GM12878 (cell line): ENCODE results near the gene GPC3. TPM values are rescaled to one million over a fixed set of nuclear protein-coding genes. Genes with fewer than 3 reads are reported as not detected.

Experiments
- ATAC-seq: fragments of 200-7000 bp; cut with Tn5 transposase; 3 replicates; pipeline ENCODE4 v1.9.1; 2020; ENCODE audit warnings: mild to moderate bottlenecking, moderate library complexity
- BruUV-seq: library from RNA; stranded (reverse); fragments of 400-500 nt; replicated peaks from 2 replicates; lab custom pipeline; 2021; lab: Mats Ljungman, UMichigan
- CTCF ChIA-PET: fragments of 300-600 bp; sonication (Branson Sonifier 250); formaldehyde crosslinking; extraction: SDS; loops from one replicate; lab custom pipeline; 2021; ENCODE audit warnings: inconsistent platforms; lab: Yijun Ruan, JAX
- POLR2A ChIA-PET: fragments of 350-600 bp; formaldehyde crosslinking; extraction: SDS; loops from one replicate; lab custom pipeline; 2021; ENCODE audit warnings: inconsistent platforms; lab: Charles Lee
- RAD21 ChIA-PET: fragments of 300-600 bp; sonication (Branson Sonifier 250); formaldehyde crosslinking; loops from one replicate; lab custom pipeline; 2023; ENCODE audit warnings: antibody characterized with exemption; ENCODE audit not compliant: unreplicated experiment; lab: Charles Lee
- SMC1A ChIA-PET: fragments of 300-600 bp; sonication (Branson Sonifier 250); formaldehyde crosslinking; loops from one replicate; lab custom pipeline; 2023; ENCODE audit not compliant: unreplicated experiment, uncharacterized antibody; lab: Charles Lee
- DNase-seq: peaks from one replicate; pipeline ENCODE4 v3.0.0-alpha.2; 2011; ENCODE audit warnings: low read depth, low spot score
- FAIRE-seq: peaks from 3 replicates; lab custom pipeline; 2011; peaks lifted over from hg19 to GRCh38; lab: Jason Lieb, UNC
- H2AFZ ChIP-seq: 2 replicates; pipeline ENCODE4 v1.6.0; 2011; ENCODE audit warnings: low read depth, low read length, control low read depth; ENCODE audit not compliant: control insufficient read depth
- H3K27ac ChIP-seq: 2 replicates; pipeline ENCODE4 v1.5.1; 2011; ENCODE audit warnings: control low read depth; ENCODE audit not compliant: control insufficient read depth, insufficient read depth
- H3K27me3 ChIP-seq, 2 experiments: replicated peaks in 1 of 2; 2 replicates each; pipeline versions ENCODE4 v1.6.0 to v1.6.1; 2011; ENCODE audit warnings: low read length in 1 of 2; ENCODE audit not compliant: control insufficient read depth in 2 of 2, insufficient read depth in 2 of 2
- H3K36me3 ChIP-seq, 2 experiments: 2 replicates each; pipeline ENCODE4 v1.5.1; 2011; ENCODE audit warnings: low read length in 1 of 2; ENCODE audit not compliant: control insufficient read depth in 2 of 2, insufficient read depth in 2 of 2
- H3K4me1 ChIP-seq: 2 replicates; pipeline ENCODE4 v1.6.1; 2011; ENCODE audit warnings: mild to moderate bottlenecking, low read length, moderate library complexity, mixed read lengths; ENCODE audit not compliant: control insufficient read depth, insufficient read depth
- H3K4me2 ChIP-seq: 2 replicates; pipeline ENCODE4 v1.6.0; 2011; ENCODE audit warnings: control low read depth; ENCODE audit not compliant: control insufficient read depth, insufficient read depth
- H3K4me3 ChIP-seq: fragments of 200-600 bp; sonication (generic); 2 replicates; pipeline ENCODE4 v1.5.1; 2016
- H3K79me2 ChIP-seq: 2 replicates; pipeline ENCODE4 v1.6.0; 2011; ENCODE audit warnings: low read length; ENCODE audit not compliant: control insufficient read depth, insufficient read depth
- H3K9ac ChIP-seq: 2 replicates; pipeline ENCODE4 v1.8.0; 2011; ENCODE audit warnings: low read length, control low read depth, mixed read lengths; ENCODE audit not compliant: control insufficient read depth, insufficient read depth
- H3K9me3 ChIP-seq: replicated peaks from 3 replicates; pipeline ENCODE4 v1.5.1; 2011; ENCODE audit warnings: mild to moderate bottlenecking, low read length; ENCODE audit not compliant: control insufficient read depth, insufficient read depth
- H4K20me1 ChIP-seq: 2 replicates; pipeline ENCODE4 v1.6.0; 2011; ENCODE audit not compliant: control insufficient read depth, insufficient read depth
- CHD4 ChIP-seq: fragments of 200-600 bp; sonication (generic); IDR thresholded peaks from 2 replicates; pipeline ENCODE4 v1.6.1; 2016; ENCODE audit warnings: mild to moderate bottlenecking
- ESRRA ChIP-seq: IDR thresholded peaks from 2 replicates; pipeline ENCODE4 v1.6.1; 2012; ENCODE audit warnings: mild to moderate bottlenecking, low read length, improper control_type of control experiment
- FOXK2 ChIP-seq: fragments of 450-650 bp; IDR thresholded peaks from 2 replicates; pipeline ENCODE4 v1.6.1; 2017; ENCODE audit warnings: mild to moderate bottlenecking, moderate library complexity
- HCFC1 ChIP-seq: fragments of 150-350 bp; IDR thresholded peaks from 2 replicates; pipeline ENCODE4 v1.6.1; 2014; ENCODE audit warnings: low read length
- IRF4 ChIP-seq: IDR thresholded peaks from 2 replicates; pipeline ENCODE4 v1.6.1; 2011; ENCODE audit warnings: low read depth, low read length
- LARP7 ChIP-seq: fragments of 450-650 bp; IDR thresholded peaks from 2 replicates; pipeline ENCODE4 v1.6.1; 2017; ENCODE audit warnings: mild to moderate bottlenecking
- MTA3 ChIP-seq: IDR thresholded peaks from 2 replicates; pipeline ENCODE4 v1.6.1; 2012; ENCODE audit warnings: low read length, inconsistent platforms, borderline replicate concordance
- MYC ChIP-seq: IDR thresholded peaks from 2 replicates; pipeline ENCODE4 v1.6.1; 2011; ENCODE audit warnings: mild to moderate bottlenecking, low read length, moderate library complexity, inconsistent platforms; ENCODE audit not compliant: insufficient read depth, insufficient replicate concordance, insufficient read length, severe bottlenecking
- NFYB ChIP-seq: IDR thresholded peaks from 2 replicates; pipeline ENCODE4 v1.6.1; 2011; ENCODE audit warnings: low read depth, mild to moderate bottlenecking, low read length, improper control_type of control experiment, moderate library complexity; ENCODE audit not compliant: insufficient read depth
- POLR2A ChIP-seq: IDR thresholded peaks from 2 replicates; pipeline ENCODE4 v1.6.1; 2011; ENCODE audit warnings: low read depth, mild to moderate bottlenecking, low read length
- RFX5 ChIP-seq: IDR thresholded peaks from 2 replicates; pipeline ENCODE4 v1.6.1; 2011; ENCODE audit warnings: low read depth, low read length, improper control_type of control experiment
- SIX5 ChIP-seq: IDR thresholded peaks from 2 replicates; pipeline ENCODE4 v1.6.1; 2011; ENCODE audit warnings: mild to moderate bottlenecking, low read depth, low read length, moderate library complexity; ENCODE audit not compliant: severe bottlenecking
- SMAD5 ChIP-seq: IDR thresholded peaks from 2 replicates; pipeline ENCODE4 v1.6.1; 2016; ENCODE audit warnings: antibody characterized with exemption, low read depth
- SMC3 ChIP-seq: IDR thresholded peaks from 2 replicates; pipeline ENCODE4 v1.6.1; 2011; ENCODE audit warnings: low read length, improper control_type of control experiment, borderline replicate concordance
- STAT3 ChIP-seq: IDR thresholded peaks from 2 replicates; pipeline ENCODE4 v1.6.1; 2011; ENCODE audit warnings: low read depth, low read length, improper control_type of control experiment
- TAF1 ChIP-seq: IDR thresholded peaks from 2 replicates; pipeline ENCODE4 v1.6.1; 2011; ENCODE audit warnings: mild to moderate bottlenecking, low read depth, low read length, borderline replicate concordance
- WGBS: methylation state at CpG from one replicate; pipeline ENCODE4 v1.1.6; 2016; ENCODE audit warnings: low lambda C conversion rate; ENCODE audit not compliant: insufficient replicate concordance, insufficient coverage; ENCODE audit errors: missing lambda C conversion rate; 5-methylcytosine and 5-hydroxymethylcytosine counted together
- in situ Hi-C: fragments of 300-500 bp; cut with MboI; formaldehyde crosslinking; loops from 9 replicates; pipeline ENCODE4 v1.14.3; 2018; ENCODE audit warnings: mixed read lengths
- intact Hi-C: fragments of 100-400 bp; cut with micrococcal nuclease; formaldehyde crosslinking; loops from one replicate; pipeline ENCODE4 v1.14.2; 2022; ENCODE audit not compliant: unreplicated experiment
- polyA plus RNA-seq, 11 experiments: library from polyadenylated mRNA; depleted of rRNA in 4 of 11; unstranded in 6 of 11; stranded (reverse) in 5 of 11; fragments of >200 nt; fragmentation: Nextera tagmentation in 4 of 11; fragmentation: Illumina TruSeq in 1 of 11; extraction: Ambion mirVana in 4 of 11; extraction: Trizol in 1 of 11; gene quantifications; 1 replicate in 1 of 11; 2 replicates in 10 of 11; pipeline versions ENCODE4 v1.2.1 to v1.2.3, GENCODE V29; 2011 to 2016; ENCODE audit warnings: inconsistent platforms in 2 of 11, missing spikeins in 2 of 11, low read depth in 1 of 11
- total RNA-seq, 4 experiments: library from RNA; depleted of rRNA in 3 of 4; stranded (reverse); fragments of >200 nt in 3 of 4; fragmentation: Illumina TruSeq in 1 of 4; extraction: Trizol in 1 of 4; gene quantifications; 2 replicates each; pipeline versions ENCODE4 v1.2.1 to v1.2.3, GENCODE V29; 2013 to 2021
- TF ChIP-seq, protein P1 (sequence below): fragments of 450-650 bp; IDR thresholded peaks from 2 replicates; pipeline ENCODE4 v1.6.1; 2016; ENCODE audit warnings: mild to moderate bottlenecking
- TF ChIP-seq, protein P2 (sequence below): IDR thresholded peaks from 2 replicates; pipeline ENCODE4 v1.6.1; 2012; ENCODE audit warnings: improper control_type of control experiment, low read depth, low read length; ENCODE audit not compliant: insufficient replicate concordance

The GPC3 gene
- total and polyA plus RNA-seq, 10 of the 15 experiments (the other 5 are each of a cell fraction or from before 2014, with no cell fraction given): 0.09 to 0.82 TPM; not detected in 8

DNA sequence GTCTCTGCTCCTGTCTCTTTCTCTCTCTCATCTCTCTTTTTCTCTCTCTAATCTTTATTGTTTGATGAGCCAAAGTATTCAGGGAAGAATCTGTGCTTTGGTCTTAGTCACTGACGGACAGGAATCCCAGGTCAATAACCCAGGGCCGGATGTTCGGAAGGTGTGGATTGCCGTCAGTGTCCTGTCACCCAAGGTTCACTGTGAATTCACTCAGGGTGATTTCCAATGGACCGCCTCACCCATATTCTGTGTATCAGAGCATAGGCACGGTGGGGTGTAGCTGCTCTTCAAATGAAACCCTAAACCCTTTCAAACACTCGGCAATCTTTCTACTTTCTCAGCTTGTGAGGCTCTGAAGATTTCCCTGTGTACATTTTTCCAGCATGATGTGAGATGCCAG, 425.5 kb downstream of the GPC3 start:
- FAIRE-seq: no peak
- no TSS peak for BruUV-seq
- no peaks in the 10 kb centered on the region for H3K36me3 ChIP-seq
- ChIA-PET SMC1A (no interaction called here), POLR2A (no interaction called here), RAD21 (no interaction called here), CTCF (no interaction called here)
- no peaks in the 10 kb centered on the region for H3K9me3 ChIP-seq
- H3K27me3 ChIP-seq: no peaks in the 10 kb centered on the region
- WGBS: 67% methylated on average over 7 of the region's 7 CpGs
- no peaks in the 10 kb centered on the region for H3K79me2 ChIP-seq
- ATAC-seq: no peak
- no peak overlapping the region for H3K9ac ChIP-seq
- H3K27ac ChIP-seq: no peak overlapping the region
- no peak overlapping the region for H3K4me2 ChIP-seq
- TF ChIP-seq IRF4 (no peak), SMC3 (no peak), RFX5 (no peak), ESRRA (no peak), FOXK2 (no peak), SMAD5 (no peak), NFYB (no peak), CHD4 (no peak), MTA3 (no peak), TAF1 (no peak), LARP7 (no peak), SIX5 (no peak), STAT3 (no peak), HCFC1 (no peak), POLR2A (no peak), MYC (no peak)
- TF ChIP-seq, protein P1, sequence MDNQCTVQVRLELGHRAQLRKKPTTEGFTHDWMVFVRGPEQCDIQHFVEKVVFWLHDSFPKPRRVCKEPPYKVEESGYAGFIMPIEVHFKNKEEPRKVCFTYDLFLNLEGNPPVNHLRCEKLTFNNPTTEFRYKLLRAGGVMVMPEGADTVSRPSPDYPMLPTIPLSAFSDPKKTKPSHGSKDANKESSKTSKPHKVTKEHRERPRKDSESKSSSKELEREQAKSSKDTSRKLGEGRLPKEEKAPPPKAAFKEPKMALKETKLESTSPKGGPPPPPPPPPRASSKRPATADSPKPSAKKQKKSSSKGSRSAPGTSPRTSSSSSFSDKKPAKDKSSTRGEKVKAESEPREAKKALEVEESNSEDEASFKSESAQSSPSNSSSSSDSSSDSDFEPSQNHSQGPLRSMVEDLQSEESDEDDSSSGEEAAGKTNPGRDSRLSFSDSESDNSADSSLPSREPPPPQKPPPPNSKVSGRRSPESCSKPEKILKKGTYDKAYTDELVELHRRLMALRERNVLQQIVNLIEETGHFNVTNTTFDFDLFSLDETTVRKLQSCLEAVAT: no peak
- TF ChIP-seq, protein P2, sequence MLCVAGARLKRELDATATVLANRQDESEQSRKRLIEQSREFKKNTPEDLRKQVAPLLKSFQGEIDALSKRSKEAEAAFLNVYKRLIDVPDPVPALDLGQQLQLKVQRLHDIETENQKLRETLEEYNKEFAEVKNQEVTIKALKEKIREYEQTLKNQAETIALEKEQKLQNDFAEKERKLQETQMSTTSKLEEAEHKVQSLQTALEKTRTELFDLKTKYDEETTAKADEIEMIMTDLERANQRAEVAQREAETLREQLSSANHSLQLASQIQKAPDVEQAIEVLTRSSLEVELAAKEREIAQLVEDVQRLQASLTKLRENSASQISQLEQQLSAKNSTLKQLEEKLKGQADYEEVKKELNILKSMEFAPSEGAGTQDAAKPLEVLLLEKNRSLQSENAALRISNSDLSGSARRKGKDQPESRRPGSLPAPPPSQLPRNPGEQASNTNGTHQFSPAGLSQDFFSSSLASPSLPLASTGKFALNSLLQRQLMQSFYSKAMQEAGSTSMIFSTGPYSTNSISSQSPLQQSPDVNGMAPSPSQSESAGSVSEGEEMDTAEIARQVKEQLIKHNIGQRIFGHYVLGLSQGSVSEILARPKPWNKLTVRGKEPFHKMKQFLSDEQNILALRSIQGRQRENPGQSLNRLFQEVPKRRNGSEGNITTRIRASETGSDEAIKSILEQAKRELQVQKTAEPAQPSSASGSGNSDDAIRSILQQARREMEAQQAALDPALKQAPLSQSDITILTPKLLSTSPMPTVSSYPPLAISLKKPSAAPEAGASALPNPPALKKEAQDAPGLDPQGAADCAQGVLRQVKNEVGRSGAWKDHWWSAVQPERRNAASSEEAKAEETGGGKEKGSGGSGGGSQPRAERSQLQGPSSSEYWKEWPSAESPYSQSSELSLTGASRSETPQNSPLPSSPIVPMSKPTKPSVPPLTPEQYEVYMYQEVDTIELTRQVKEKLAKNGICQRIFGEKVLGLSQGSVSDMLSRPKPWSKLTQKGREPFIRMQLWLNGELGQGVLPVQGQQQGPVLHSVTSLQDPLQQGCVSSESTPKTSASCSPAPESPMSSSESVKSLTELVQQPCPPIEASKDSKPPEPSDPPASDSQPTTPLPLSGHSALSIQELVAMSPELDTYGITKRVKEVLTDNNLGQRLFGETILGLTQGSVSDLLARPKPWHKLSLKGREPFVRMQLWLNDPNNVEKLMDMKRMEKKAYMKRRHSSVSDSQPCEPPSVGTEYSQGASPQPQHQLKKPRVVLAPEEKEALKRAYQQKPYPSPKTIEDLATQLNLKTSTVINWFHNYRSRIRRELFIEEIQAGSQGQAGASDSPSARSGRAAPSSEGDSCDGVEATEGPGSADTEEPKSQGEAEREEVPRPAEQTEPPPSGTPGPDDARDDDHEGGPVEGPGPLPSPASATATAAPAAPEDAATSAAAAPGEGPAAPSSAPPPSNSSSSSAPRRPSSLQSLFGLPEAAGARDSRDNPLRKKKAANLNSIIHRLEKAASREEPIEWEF: no peak
- in situ Hi-C loops: no loop called here
- intact Hi-C loops: no loop called here
- DNase-seq: no peak
- no peaks in the 10 kb centered on the region for H3K4me1 ChIP-seq
- H3K4me3 ChIP-seq: no peak overlapping the region
- H4K20me1 ChIP-seq: no peaks in the 10 kb centered on the region
- H2AFZ ChIP-seq: no peak overlapping the region
